A549 (cell line): Measurements from ENCODE around the gene NFKBIE.

Experiments used
- MYC ChIP-seq: IDR thresholded peaks from 2 replicates; pipeline ENCODE4 v1.6.1; 2012; ENCODE audit warnings: mild to moderate bottlenecking, inconsistent platforms, low read length, improper control_type of control experiment, borderline replicate concordance
- TF ChIP-seq, protein P1 (sequence below): IDR thresholded peaks from 2 replicates; pipeline ENCODE4 v1.6.1; 2012

DNA sequence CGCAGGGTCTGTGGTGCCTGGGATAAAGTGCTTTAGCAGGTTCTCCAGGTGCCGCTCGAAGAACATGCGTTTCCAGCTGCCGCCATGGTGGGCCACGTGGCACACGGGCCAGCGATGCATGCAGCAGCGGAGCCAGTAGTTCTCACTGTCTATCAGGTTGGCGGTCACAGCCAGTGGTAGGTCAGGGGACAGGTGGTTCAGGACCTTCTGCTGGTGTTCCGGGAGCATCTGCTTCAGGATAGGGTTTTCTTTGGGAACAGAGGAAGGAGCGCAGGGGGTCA, 20.9 kb upstream of the NFKBIE start:
- TF ChIP-seq MYC, result no peak
- TF ChIP-seq, protein P1, sequence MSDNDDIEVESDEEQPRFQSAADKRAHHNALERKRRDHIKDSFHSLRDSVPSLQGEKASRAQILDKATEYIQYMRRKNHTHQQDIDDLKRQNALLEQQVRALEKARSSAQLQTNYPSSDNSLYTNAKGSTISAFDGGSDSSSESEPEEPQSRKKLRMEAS, result no peak
